ENCODE results near the gene MAPK7.

GRCh38 chr17:19386974-19387920, 8.9 kb downstream of the MAPK7 start, which contains the start of gene MFAP4:
- no peak for TF ChIP-seq CTCF (IDR thresholded peaks at IDR 0.05)
- TF ChIP-seq POLR2A (IDR thresholded peaks at IDR 0.05) = no peak

Data from Peyer's patch (tissue), 4 donors.